Nephron progenitor cell (in vitro differentiated cells): ENCODE results near the gene ARID2.

Experiments
- DNase-seq: peaks from one replicate; pipeline ENCODE4 v3.0.0; 2021
- H3K27ac Mint-ChIP-seq: 2 replicates; pipeline ENCODE4 v1.8.0; 2021; ENCODE audit warnings: mild to moderate bottlenecking, moderate library complexity, mixed read lengths
- H3K27me3 Mint-ChIP-seq: 2 replicates; pipeline ENCODE4 v1.8.0; 2021; ENCODE audit warnings: mild to moderate bottlenecking, low read depth, mixed read lengths; ENCODE audit not compliant: poor library complexity
- H3K36me3 Mint-ChIP-seq: 2 replicates; pipeline ENCODE4 v1.8.0; 2021; ENCODE audit warnings: low read depth, mixed read lengths
- H3K4me1 Mint-ChIP-seq: 2 replicates; pipeline ENCODE4 v1.8.0; 2021; ENCODE audit warnings: mixed read lengths
- H3K4me3 Mint-ChIP-seq: 2 replicates; pipeline ENCODE4 v1.8.0; 2021; ENCODE audit warnings: mild to moderate bottlenecking, moderate library complexity, mixed read lengths
- H3K9me3 Mint-ChIP-seq: 2 replicates; pipeline ENCODE4 v1.8.0; 2021; ENCODE audit warnings: mild to moderate bottlenecking, moderate library complexity, mixed read lengths
- TF ChIP-seq, protein P1 (sequence below): fragments of 200-600 bp; sonication (generic); IDR thresholded peaks from 2 replicates; pipeline ENCODE4 v1.5.0; 2021; ENCODE audit warnings: antibody characterized with exemption

Gene ARID2

DNA sequence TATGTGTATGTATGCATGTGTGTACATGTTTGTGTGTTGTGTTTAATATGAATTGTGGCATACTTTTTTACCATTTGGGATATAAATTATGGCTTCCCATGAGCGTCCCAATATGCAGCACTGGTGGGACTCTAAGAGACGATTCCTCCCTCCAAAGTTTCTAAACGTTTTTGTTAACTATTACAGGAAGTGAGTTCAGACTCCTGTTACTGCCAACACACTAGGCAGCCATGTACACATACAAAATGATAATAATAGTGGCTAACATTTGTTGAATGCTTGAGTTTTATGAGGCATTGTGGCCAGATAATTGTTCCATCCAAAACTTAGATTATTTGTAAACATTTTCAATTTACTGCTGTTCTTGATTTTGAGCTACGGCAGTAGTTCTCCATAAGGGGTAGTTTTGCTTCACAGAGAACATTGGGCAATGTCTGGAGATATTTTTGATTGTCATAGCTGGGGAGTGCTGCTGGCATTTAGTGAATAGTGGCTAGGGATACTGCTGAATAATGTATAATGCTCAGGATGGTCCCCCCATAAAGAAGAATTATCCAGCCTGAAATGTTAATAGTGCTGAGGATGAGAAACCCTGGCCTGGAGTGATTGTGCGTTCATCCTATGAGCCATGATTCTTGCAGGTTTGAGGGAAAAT is 45.1 kb downstream of the ARID2 start:
- no peak for DNase-seq
- peaks cover 1% of the 10 kb centered on the region for H3K9me3 Mint-ChIP-seq
- H3K36me3 Mint-ChIP-seq = peaks cover 22% of the 10 kb centered on the region
- H3K27ac Mint-ChIP-seq = peak overlapping the region; percentile 23
- TF ChIP-seq, protein P1, sequence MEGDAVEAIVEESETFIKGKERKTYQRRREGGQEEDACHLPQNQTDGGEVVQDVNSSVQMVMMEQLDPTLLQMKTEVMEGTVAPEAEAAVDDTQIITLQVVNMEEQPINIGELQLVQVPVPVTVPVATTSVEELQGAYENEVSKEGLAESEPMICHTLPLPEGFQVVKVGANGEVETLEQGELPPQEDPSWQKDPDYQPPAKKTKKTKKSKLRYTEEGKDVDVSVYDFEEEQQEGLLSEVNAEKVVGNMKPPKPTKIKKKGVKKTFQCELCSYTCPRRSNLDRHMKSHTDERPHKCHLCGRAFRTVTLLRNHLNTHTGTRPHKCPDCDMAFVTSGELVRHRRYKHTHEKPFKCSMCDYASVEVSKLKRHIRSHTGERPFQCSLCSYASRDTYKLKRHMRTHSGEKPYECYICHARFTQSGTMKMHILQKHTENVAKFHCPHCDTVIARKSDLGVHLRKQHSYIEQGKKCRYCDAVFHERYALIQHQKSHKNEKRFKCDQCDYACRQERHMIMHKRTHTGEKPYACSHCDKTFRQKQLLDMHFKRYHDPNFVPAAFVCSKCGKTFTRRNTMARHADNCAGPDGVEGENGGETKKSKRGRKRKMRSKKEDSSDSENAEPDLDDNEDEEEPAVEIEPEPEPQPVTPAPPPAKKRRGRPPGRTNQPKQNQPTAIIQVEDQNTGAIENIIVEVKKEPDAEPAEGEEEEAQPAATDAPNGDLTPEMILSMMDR = no peak
- H3K4me1 Mint-ChIP-seq = peaks cover 35% of the 10 kb centered on the region
- H3K4me3 Mint-ChIP-seq = no peak overlapping the region
- H3K27me3 Mint-ChIP-seq = peaks cover 2% of the 10 kb centered on the region

DNA sequence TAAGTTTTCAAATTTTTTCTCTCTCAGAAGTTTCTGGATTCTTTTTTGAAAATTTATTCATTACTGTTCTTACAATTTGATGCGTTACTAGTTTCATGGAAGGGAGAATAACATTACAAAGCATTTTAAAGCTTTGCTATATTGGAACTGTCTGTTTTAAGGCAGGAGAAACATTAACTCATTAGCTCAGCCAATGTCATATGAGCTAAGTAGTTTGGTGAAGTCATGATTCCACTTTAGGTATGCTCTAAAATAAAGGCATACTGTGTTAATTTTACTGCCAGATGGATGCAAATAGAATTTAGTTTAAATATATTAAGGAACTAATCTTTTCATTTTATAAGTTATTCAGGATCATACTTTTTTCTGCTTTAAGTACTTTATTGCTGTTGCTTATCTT is 46.0 kb downstream of the ARID2 start:
- DNase-seq = no peak
- Mint-ChIP-seq H3K4me1 (peaks cover 31% of the 10 kb centered on the region), H3K27me3 (peaks cover 1% of the 10 kb centered on the region), H3K27ac (peak overlapping the region; percentile 46), H3K36me3 (peaks cover 22% of the 10 kb centered on the region), H3K4me3 (no peak overlapping the region), H3K9me3 (no peaks in the 10 kb centered on the region)
- TF ChIP-seq, protein P1 = no peak

DNA sequence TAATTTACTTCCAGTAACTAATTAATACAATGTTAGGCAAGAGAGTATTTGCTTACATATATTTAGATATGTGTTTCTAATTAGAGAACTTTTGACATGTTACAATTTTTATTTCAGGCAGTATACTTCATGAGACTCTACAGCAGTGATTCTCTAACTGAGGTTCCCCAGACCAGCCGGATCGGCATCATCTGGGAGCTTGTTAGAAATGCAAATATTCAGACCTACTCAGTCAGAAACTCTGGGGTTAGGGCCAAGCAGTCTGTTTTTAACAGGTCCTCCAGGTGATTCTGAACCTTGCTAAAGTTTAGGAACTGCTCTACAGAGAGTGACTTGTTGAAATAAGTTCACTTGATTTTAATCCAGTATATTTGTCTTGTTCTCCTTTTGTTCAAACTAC is 46.5 kb downstream of the ARID2 start:
- Mint-ChIP-seq H3K27ac (peak overlapping the region; percentile 83), H3K27me3 (no peaks in the 10 kb centered on the region), H3K36me3 (peaks cover 20% of the 10 kb centered on the region), H3K4me1 (peaks cover 29% of the 10 kb centered on the region), H3K9me3 (no peaks in the 10 kb centered on the region), H3K4me3 (no peak overlapping the region)
- DNase-seq = no peak
- TF ChIP-seq, protein P1 = no peak

DNA sequence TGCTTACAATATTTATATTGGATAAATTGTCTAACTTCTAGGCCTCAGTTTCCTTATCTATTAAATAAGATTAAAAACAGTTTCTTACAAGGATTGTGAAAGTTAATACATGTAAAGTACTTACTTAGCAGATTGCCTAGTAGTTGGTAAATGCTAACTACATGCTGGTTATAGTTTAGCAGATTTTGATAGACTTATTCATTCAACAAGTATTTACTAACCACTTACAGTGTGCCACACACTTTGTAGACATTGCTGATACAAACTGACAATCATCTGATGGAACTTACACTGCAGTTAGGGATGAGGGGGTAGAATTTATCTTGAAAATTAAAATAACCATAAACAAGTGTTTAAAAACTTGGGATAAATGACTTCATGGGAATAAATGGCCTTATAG is 50.4 kb downstream of the ARID2 start:
- peak overlapping the region; percentile 86 for H3K27ac Mint-ChIP-seq
- no peak overlapping the region for H3K4me3 Mint-ChIP-seq
- TF ChIP-seq, protein P1 = no peak
- H3K9me3 Mint-ChIP-seq = no peaks in the 10 kb centered on the region
- H3K27me3 Mint-ChIP-seq = no peaks in the 10 kb centered on the region
- H3K36me3 Mint-ChIP-seq = peaks cover 29% of the 10 kb centered on the region
- DNase-seq = no peak
- peaks cover 5% of the 10 kb centered on the region for H3K4me1 Mint-ChIP-seq

DNA sequence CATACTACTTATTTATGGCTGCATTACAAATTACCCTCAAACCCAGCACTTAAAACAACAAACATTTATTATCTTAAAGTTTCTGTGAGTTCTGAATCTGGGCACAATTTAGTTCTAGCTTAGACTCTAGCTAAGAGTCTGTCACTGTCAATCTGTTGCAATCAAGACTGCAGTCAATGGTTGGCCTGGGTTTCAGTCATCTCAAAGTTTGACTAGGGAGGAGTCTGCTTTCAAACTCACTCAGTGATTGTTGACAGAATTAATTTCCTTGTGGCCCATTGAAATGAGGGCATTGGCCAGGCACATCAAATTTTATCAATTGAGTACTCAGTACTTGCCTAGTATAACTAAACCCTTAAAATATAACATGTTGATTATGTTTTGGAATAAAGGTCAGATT is 51.6 kb downstream of the ARID2 start:
- Mint-ChIP-seq H3K27ac (no peak overlapping the region), H3K36me3 (peaks cover 28% of the 10 kb centered on the region), H3K4me1 (no peaks in the 10 kb centered on the region), H3K27me3 (no peaks in the 10 kb centered on the region), H3K4me3 (no peak overlapping the region), H3K9me3 (no peaks in the 10 kb centered on the region)
- TF ChIP-seq, protein P1 = no peak
- DNase-seq = no peak

DNA sequence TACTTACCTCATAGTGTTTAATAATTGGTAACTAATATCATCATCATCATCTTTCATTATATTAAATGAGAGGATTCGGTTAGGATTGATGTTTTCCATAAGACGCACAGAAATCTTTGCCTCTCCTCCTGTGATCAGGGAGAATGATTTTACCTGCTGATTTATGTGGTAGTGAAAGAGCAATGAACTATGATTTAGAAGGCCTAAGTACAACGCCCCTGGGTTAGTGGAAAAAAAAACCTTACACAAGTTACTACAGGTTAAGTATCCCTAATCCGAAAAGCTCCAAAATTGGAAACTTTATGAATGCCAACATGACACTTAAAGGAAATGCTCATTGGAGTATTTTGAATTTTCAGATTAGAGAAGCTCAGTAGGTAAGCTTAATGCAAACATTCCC is 55.8 kb downstream of the ARID2 start:
- TF ChIP-seq, protein P1 = no peak
- no peak for DNase-seq
- H3K4me3 Mint-ChIP-seq = no peak overlapping the region
- H3K27ac Mint-ChIP-seq = no peak overlapping the region
- no peaks in the 10 kb centered on the region for H3K27me3 Mint-ChIP-seq
- peaks cover 13% of the 10 kb centered on the region for H3K36me3 Mint-ChIP-seq
- no peaks in the 10 kb centered on the region for H3K9me3 Mint-ChIP-seq
- H3K4me1 Mint-ChIP-seq = peaks cover 8% of the 10 kb centered on the region
